C1 segment of cervical spinal cord (tissue), 14 donors: ENCODE measurements around the gene FAM3A.
"Not testable (repeated sequence)": the region's sequence is repeated elsewhere in the genome, so short reads cannot be mapped to it uniquely, and the experiment has no call there.

Experiments
- DNase-seq, 14 donors: peaks; one replicate each; lab custom pipeline; 2025; lab: John Stamatoyannopoulos, UW

Gene FAM3A

DNA sequence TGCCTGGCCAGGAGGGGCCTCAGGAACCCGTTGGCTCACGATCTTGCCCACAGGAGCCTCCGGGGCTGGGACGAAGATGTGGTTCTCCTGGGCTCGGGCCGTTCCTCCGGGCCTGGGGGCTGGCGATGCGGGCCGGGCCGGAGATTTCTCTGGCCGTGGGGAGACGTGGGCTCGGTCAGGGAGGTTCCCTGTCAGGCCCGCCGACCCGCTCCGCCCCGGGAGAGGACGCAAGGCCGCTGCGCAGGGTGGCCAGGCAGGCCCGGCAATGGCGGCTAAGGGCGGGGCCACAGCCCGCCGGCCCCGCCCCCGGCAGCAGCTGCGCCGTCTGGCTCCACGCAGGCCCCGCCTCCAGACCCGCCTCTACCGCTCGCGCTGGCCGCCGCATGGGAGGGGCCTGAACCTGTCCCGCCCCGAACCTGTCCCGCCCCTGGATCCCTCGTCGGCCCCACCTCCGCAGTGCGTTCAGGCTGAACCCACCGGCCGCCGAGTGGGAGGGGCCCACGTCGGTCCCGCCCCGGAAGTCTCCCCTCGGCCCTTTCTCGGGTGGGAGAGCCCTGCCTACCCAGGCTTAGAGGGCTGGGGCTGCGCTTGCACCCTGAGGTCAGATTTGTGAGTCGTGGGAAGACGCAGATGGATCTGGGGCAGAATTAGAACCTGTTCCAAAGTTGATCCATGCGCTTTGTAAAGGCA lies at the start of gene FAM3A:
Gene FAM3A, minus strand, starts transcription at position 267 of the 690 bp plus-strand sequence. CDS start 460 bp downstream, outside the sequence.
- peak; percentile 31 to 92 (median 83) for DNase-seq

DNA sequence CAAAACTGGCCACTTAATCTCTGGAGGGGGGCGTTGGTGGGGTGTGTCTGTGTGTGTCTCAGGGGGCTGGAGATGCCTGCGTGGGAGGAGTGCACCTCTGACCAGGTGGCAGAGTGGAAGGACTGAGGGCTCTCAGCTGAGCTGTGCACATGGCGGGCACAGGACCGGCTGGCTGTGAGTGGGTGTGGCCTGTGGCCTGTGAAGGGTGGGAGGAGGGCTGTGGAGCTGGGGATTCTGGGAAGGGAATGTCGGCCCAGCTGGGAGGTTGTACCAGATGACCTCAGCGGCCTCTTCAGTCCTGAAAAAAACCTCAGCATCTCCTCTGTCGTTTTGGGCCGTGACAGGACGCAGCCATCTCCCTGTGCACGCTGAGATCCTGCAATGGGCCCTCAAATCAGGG lies 46.3 kb upstream of the FAM3A start:
- DNase-seq = not testable (repeated sequence)

DNA sequence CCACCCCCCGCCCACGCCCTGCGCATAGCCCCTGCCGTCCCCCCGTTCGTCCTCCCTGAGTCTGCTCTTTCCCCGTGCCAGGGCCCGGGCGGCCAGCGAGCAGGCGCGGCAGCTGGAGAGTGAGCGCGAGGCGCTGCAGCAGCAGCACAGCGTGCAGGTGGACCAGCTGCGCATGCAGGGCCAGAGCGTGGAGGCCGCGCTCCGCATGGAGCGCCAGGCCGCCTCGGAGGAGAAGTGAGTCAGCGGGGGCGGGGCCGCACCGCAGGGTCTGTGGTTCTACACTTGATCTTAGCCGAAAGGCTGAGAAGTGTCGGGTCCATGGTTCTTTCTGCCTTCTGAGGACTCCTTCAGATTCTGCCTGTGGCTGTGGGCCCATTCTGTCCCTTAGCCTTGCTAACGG lies 44.3 kb upstream of the FAM3A start:
- not testable (repeated sequence) for DNase-seq

GRCh38 chrX:154558896-154559295 lies 42.9 kb upstream of the FAM3A start:
- not testable (repeated sequence) for DNase-seq

GRCh38 chrX:154558060-154558690 lies 42.1 kb upstream of the FAM3A start:
- DNase-seq = not testable (repeated sequence)

DNA sequence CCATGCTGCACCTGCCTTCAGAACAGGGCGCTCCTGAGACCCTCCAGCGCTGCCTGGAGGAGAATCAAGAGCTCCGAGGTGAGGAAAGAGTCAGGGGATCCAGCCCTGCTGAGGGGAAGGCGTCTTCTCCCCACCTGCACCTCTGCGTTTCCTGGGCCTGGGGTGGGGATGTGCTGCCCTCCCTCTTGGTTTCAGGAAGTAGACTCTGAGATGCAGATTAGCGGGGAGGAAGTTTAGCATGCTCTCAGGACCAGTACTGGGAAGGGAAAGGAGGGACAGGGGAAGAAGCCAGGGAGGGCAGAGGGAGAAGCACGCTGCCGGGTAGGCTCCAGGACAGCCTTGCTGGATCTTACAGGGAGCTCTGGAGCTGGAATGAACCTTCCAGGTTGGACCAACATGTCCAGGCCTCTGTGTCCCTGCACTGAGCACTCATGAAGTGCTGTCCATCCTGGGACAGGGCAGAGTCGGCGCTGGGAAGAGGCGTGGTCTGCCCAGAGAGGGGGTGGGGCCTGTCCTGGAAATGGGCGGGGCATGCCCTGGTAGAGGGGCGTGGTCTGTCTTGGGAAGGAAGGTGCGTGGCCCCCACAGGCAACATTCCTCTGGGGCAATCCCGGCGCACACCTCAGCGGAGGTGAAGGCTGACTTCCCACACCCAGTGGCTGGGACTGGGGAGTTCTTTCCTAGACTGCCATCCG lies 36.2 kb upstream of the FAM3A start:
- DNase-seq = not testable (repeated sequence)

GRCh38 chrX:154549766-154550165 lies 33.7 kb upstream of the FAM3A start:
- DNase-seq = no peak

DNA sequence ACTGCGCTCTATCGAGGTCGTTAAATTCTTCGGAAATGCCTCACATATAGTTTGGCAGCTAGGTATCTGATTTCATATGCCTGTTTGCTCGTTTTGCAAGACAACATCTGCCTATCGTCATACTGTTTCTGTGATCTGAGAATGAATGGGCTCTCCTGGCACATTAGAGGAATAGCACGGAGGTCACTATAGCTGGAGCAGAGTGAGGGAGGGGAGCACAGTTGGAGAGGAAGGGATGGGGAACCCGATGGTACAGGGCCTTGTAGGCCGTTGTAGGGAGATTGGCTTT lies 31.9 kb upstream of the FAM3A start:
- no peak for DNase-seq

- DNase-seq = peak in 13 of 14 donors; percentile 56 to 91 (median 84)
Measured at GRCh38 chrX:154547245-154548027, 31.4 kb upstream of the FAM3A start, which contains the start of gene IKBKG. IKBKG (plus strand) TSS chrX:154547620; CDS start chrX:154552003, 4,383 bp downstream.

- DNase-seq = peak in 4 of 14 donors; percentile 76 to 90 (median 81)
Measured at GRCh38 chrX:154546354-154547244, 30.6 kb upstream of the FAM3A start, which contains the start of gene G6PD. G6PD (minus strand) TSS chrX:154546846; CDS start chrX:154546155, 691 bp downstream.

GRCh38 chrX:154545673-154546274 lies 29.7 kb upstream of the FAM3A start:
- no peak for DNase-seq

GRCh38 chrX:154542723-154543424 lies 26.8 kb upstream of the FAM3A start:
- DNase-seq = peak in 8 of 14 donors; percentile 5 to 62 (median 43)

DNA sequence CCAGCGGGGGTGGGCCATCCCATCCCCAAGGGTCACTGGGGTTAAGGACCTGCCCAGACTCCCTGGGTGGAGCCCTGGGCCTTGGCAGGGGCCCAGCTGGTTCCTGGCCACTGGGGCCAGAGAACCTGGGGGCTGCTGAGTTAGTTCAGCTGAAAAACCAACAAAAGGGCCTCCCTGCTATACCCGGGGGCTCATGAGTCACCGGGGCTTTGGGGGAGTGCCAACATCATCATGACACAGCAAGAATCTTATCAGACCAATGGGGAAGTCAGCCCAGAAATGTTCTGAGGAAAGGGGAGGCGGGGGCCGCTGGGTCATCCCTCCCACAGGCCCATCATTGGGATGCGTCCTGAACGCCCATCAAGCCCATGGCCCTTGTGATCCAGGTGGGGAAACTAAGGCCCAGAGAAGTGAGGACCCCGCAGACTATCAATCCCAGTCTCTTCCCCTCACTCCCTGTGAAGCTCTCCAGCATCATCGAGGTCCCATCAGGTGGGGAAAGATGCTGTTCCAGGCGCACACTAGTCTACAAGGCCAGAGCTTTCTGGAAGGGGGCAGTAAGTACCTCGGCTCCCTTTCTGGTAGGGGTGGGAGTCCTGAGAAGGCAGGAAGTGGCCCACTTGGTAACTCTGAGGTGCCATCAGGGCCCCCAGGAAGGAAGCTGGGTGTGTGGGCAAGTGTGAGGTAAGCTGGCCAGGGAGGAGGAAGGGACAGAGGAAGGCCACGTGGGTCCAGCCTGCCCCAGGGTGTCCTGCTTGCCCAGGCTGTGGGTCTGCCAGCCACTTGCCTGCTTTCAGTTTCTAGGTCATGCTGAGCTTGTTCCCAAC lies 26.1 kb upstream of the FAM3A start:
- peak in 10 of 14 donors; percentile 5 to 64 (median 42) for DNase-seq

GRCh38 chrX:154541589-154541895 lies 25.5 kb upstream of the FAM3A start:
- no peak for DNase-seq

GRCh38 chrX:154540897-154541535 lies 25.0 kb upstream of the FAM3A start:
- DNase-seq = no peak

- DNase-seq = not testable (repeated sequence)
Measured at GRCh38 chrX:154540365-154540764, 24.3 kb upstream of the FAM3A start.

DNA sequence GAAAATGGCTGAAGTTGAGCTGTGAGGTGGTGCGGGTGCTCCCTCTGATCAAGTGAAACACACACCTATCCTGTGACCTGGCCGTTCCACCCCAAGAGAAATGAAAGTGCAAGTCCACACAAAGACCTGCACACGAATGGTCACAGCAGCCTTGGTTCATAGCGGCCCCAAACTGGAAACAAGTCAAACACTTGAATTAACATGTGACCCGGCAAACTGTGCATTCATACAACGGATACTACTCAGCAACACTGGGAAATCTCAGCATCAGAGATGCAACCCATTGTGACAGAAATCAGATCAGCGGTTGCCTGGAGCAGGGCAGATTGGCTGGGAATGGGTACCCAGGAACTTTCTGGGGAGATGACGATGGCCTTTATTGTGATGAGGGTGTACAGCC lies 23.0 kb upstream of the FAM3A start:
- DNase-seq = peak in 4 of 14 donors; percentile 0 to 15 (median 8)

GRCh38 chrX:154535892-154536291 lies 19.9 kb upstream of the FAM3A start:
- DNase-seq = no peak
